Iris pigment epithelial cell (primary cell): ENCODE data around the gene PXYLP1.

ENCODE experiments used
- DNase-seq: peaks from one replicate; pipeline ENCODE4 v3.0.0-alpha.2; 2011; ENCODE audit warnings: low read depth

Gene PXYLP1

DNA sequence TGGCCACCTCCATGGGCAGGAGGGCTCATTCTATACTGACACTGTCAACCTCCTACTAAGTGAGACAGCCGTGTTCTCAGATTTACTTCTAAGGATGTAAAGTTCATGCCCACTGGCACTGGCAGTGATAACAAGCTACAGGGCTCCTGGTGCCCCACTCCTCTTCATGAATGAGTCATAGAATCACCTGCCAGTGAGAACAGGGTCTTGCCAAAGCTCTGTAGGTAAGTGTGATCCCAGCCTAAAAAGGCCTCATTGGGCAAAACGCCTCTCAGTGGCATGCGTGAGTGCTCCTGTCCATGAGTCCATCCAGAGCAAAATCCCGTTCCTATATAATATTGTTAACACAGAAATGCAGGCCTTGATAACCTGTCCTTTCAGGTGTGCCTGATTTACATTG is 17.4 kb downstream of the PXYLP1 start:
- DNase-seq, result no peak

DNA sequence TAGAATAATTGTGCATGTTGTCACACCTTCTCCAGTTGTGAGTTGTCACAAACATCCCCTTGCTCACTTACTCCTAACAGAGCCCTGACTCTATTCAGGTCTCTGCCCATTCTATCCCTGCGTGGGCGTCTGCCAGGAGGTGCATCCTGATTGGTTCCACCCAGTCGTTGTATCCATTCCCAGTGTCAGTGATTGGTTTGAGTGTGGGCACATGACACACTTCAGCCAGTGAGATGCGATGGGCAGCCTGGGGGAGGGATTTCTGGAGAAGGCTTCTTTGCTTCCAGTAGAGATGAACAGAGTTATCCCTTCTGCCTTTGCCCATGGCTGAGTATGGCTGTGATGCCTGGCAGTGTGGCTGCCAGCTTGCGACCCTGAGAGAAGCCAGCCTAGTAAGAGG is 18.7 kb downstream of the PXYLP1 start:
- DNase-seq, result no peak

GRCh38 chr3:141250828-141251227 is 19.2 kb downstream of the PXYLP1 start:
- peak; percentile 67 for DNase-seq

DNA sequence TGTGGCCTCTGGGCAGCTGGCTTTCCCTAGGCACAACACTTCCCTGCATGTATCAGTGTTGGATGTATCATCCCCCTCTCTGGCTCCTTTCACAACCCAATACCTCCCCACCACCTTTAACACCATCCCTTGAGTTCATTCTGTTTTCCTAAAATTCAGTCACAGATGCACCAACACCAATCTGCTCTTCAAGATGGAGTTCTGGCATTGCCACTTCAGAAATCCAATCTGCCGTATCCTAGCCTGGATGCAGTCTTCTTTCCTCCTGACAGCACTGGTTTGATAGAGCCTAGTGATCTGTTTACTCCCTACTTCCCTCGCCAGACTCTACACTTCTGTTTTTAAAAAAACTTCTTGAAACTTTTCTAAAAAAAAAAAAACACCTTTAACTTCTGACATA is 21.7 kb downstream of the PXYLP1 start:
- DNase-seq, result no peak

DNA sequence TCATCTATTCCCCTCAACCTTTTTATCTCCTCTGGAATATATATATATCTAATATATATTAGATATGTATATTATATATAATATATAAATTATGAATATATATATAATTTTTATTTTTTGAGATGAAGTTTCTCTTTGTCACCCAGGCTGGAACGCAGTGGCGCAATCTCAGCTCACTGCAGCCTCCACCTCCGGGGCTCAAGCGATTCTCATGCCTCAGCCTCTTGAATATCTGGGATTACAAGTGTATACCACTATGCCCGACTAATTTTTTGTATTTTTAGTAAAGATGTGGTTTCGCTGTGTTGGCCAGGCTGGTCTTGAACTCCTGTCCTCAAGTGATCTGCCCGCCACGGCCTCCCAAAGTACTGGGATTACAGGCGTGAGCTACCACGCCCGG is 22.2 kb downstream of the PXYLP1 start:
- DNase-seq, result no peak

DNA sequence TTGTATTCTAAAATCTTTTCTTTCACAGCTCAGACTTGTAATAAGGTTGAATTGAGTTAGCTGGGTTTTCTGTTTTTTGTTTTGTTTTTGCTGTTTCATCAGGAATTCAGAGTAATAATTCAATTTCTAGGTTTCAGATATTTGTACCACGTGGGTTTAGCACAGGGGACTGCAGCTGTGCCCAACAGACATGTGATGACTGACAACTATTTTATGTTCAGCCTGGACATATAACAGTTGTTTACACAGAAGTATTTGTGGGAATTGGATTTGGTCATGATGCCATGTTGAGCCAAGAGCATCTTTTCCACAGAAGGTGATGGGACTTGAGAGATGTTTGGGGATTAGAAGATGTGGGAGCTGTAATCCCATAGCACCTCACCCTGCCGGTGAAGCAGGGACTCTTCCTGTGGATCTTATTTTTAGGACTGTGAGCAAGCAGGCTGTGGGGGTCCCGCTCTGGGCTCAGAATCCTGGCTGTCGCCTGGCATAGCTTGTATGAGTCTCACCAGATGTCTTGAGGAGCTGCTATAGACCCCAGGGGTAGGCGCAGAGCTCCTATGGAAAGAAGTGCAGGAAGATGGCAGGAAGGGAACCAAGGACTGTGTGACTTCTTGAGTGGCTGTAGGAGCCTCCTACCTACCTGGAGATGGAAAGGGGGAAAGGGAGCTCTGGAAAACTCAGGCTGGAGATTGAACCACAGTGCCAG is 23.7 kb downstream of the PXYLP1 start:
- no peak for DNase-seq

DNA sequence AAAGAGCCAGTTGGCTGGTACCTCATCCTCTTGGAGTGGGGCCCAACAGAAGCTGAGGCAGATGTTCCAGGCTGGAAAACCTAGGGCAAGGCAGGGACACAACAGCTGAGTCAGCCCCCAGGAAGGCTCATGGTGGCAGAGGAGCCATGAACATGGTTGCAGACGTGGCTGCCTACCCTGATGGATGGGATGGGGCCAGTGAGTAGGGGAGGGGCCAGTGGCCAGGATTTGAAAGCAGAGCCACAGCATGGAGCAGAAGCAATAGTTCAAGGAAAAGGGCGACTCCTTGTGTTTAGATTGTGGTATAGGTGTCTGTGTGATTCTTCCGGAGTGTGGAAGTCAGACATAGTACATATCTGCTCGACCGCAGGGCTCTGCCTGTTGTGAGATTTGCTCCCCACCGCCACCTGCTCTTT is 24.2 kb downstream of the PXYLP1 start:
- DNase-seq, result peak; percentile 43

- no peak for DNase-seq
Measured at GRCh38 chr3:141256820-141257219, 25.2 kb downstream of the PXYLP1 start.

- DNase-seq, result no peak
Measured at GRCh38 chr3:141257961-141258360, 26.3 kb downstream of the PXYLP1 start.

- DNase-seq, result no peak
Measured at GRCh38 chr3:141258973-141259372, 27.3 kb downstream of the PXYLP1 start.

DNA sequence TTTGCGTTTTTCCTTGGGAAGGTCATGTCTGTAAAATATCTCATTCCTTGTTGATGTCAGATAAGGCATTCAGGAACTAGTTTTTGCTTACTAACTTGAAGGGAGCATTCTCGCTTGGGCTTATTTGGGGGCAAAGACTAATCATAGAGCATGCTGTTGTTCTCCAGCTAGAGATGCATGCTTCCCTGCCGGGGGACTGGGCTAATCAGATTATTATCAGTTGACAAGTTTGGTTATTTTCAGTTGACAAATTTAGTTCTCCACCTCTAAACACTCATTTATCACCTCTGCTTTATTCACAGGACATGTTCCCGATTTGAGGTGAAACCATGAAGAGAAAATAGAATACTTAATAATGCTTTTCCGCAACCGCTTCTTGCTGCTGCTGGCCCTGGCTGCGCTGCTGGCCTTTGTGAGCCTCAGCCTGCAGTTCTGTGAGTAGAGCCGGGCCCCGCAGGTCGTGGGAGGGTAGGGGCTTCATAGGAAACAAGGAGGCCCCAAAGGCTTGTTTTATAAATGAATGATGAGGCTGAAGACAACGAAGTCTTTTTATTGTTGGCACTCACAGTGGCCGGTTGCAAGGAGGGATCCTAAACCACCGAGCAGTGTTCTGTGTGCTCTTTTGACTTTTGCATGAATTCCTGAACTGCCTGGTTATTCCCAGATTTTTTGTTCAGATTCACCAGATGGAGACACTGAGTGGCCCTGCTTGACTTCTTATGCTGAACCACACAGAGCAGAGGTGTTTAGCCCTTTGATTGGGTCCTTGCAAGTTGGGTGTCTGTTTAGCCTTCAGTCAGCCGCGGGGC is 28.4 kb downstream of the PXYLP1 start:
- no peak for DNase-seq

GRCh38 chr3:141260630-141260927 is 29.0 kb downstream of the PXYLP1 start:
- no peak for DNase-seq

DNA sequence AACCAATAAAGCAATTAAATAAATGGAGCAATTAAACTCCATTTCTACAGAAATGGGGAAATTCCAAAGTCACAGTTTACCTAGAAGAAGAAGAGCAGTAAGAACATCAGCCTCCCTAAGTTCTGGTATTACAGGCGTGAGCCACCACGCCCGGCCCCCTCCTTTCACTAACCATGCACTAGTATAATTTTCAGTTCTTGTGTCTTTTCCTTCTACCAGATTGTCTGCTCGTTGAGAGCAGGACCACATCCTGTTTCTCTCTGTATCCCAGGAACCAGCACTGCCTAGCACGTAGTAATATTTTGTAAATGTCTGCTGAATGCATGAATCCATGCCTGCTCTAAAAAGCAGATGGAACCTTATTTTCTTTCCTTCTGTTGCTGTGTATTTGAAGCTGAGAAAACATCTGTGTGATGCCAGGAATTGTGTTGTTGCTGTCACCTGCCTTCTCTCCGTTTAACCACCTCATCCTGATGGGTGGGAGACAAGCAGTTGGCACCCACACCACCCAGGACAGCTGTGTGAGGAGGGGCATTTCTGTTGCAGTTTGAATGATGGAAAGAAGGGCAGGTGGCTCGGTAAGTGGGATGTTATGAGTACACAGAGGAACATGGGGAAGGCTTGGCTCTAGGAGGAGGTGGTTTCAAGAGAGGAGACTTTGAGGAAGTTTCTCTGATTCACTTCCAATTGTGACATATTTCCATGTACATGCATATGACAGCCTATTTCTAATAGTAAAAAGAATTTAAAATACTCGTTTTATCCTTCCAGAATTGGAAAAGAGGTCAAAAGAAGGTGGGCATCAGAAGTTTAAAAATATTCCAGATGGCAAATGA is 30.1 kb downstream of the PXYLP1 start:
- DNase-seq, result no peak

- DNase-seq, result peak; percentile 84
Measured at GRCh38 chr3:141262308-141262705, 30.7 kb downstream of the PXYLP1 start.

- no peak for DNase-seq
Measured at GRCh38 chr3:141266186-141266585, 34.6 kb downstream of the PXYLP1 start.

DNA sequence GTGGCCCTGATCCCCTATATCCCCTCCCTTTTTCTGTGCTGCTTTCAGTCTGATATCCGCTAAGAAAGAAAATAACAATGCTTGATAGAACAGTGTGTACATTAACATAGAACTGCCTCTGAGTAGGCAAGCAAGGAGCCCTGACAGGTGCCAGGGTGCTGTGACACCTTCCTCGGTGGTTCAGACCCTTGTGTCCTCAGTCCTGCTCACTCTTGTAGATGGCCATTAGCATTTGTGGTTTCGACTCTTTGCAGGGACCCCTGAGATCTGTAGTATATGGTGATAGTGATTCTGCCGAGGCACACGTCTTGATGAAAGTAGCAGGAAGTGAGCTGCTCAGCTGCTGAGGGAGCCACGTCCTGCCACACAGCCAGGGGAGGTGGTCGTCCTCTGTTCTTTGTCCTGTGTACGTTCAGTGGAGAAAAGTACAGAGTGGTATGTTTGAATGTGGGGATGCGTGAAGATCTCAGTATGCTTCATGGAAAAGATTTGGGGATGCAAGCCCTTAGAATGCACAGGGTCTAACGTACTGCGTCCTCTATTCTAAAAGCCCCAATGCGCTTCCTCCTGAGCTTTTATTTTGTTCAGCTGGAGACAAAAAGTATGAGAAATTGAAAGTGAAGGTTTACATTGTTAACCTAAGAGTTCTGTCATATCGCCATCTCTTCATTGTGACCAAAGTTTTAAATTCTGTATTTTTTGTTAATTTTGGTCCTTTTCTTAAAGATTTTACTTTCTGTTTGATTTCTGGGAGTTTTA is 35.4 kb downstream of the PXYLP1 start:
- DNase-seq, result no peak

- no peak for DNase-seq
Measured at GRCh38 chr3:141267629-141268028, 36.0 kb downstream of the PXYLP1 start.

- no peak for DNase-seq
Measured at GRCh38 chr3:141268306-141268705, 36.7 kb downstream of the PXYLP1 start.

- no peak for DNase-seq
Measured at GRCh38 chr3:141268791-141269190, 37.2 kb downstream of the PXYLP1 start.

DNA sequence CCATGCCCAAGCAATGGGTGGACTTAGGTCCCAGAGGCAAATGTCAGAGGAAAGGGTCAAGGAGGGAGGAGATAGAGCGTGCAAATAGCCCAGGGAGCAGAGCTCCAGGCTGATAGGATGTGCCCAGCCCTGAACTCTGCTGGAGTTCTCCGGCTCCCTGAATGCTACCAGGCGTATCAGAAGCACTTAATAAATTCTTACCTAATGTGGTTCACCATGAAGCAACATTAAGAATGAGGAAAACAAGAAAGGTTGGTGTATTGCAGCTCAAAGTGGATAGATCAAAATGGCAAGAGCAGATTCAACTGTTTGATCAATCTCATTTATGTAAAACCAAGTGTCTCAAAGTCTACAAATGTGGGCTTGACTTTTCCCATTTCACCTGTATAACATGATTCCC is 38.3 kb downstream of the PXYLP1 start:
- no peak for DNase-seq

GRCh38 chr3:141271279-141272030 is 39.8 kb downstream of the PXYLP1 start:
- DNase-seq, result no peak
